HCT116 (cell line): Measurements from ENCODE around the gene AARS2. TPM values are rescaled to one million over a fixed set of nuclear protein-coding genes. Genes with fewer than 3 reads are reported as not detected.

ENCODE experiments used
- ATAC-seq: fragments of 200-7000 bp; cut with Tn5 transposase; 2 replicates; pipeline ENCODE4 v1.9.1; 2020; ENCODE audit warnings: mild to moderate bottlenecking, moderate library complexity
- BruUV-seq: library from RNA; stranded (reverse); fragments of 400-500 nt; replicated peaks from 2 replicates; lab custom pipeline; 2021; lab: Mats Ljungman, UMichigan
- CTCF ChIA-PET: fragments of 300-600 bp; sonication (Branson Sonifier 250); formaldehyde crosslinking; loops from one replicate; lab custom pipeline; 2021; ENCODE audit warnings: antibody characterized with exemption; lab: Charles Lee
- POLR2A ChIA-PET: fragments of 300-600, 350-600 bp; sonication (Branson Sonifier 250); formaldehyde crosslinking; loops from one replicate; lab custom pipeline; 2021; ENCODE audit warnings: antibody characterized with exemption; lab: Charles Lee
- RAD21 ChIA-PET, 2 experiments: fragments of 300-600 bp; sonication (Branson Sonifier 250); formaldehyde crosslinking; loops; one replicate each; lab custom pipeline; 2023; ENCODE audit warnings: low total read pairs in 2 of 2; ENCODE audit not compliant: uncharacterized antibody in 2 of 2, unreplicated experiment in 2 of 2, low non-redundant PET in 1 of 2; lab: Charles Lee
- DNase-seq: peaks from one replicate; pipeline ENCODE4 v3.0.0-alpha.2; 2010; ENCODE audit warnings: low read depth, low spot score
- H2AFZ ChIP-seq: fragments of 200-600 bp; shearing (Covaris generic), sonication (generic); 2 replicates; pipeline ENCODE4 v1.6.1; 2017; ENCODE audit warnings: low read depth, mixed run types, mixed read lengths, antibody characterized with exemption, low read length; ENCODE audit not compliant: poor library complexity, severe bottlenecking
- H3K27ac ChIP-seq: 2 replicates; pipeline ENCODE4 v1.5.1; 2012; ENCODE audit warnings: low read depth, low read length
- H3K27me3 ChIP-seq: fragments of 200-600 bp; sonication (generic); 2 replicates; pipeline ENCODE4 v1.6.1; 2016; ENCODE audit warnings: mixed run types, low read length, mixed read lengths; ENCODE audit not compliant: insufficient read depth
- H3K36me3 ChIP-seq, 2 experiments: fragments of 200-500 bp in 1 of 2; fragments of 200-600 bp in 1 of 2; sonication (Bioruptor generic) in 1 of 2; sonication (generic) in 1 of 2; 2 replicates each; pipeline versions ENCODE4 v1.5.1 to v1.6.1; 2014 to 2016; ENCODE audit warnings: low read length in 2 of 2, inconsistent platforms in 1 of 2, mixed read lengths in 1 of 2, mixed run types in 1 of 2; ENCODE audit not compliant: insufficient read depth in 2 of 2, control insufficient read depth in 1 of 2
- H3K4me1 ChIP-seq, 2 experiments: fragments of 200-600 bp in 1 of 2; sonication (generic) in 1 of 2; 2 replicates each; pipeline versions ENCODE4 v1.5.1 to v1.6.1; 2012 to 2017; ENCODE audit warnings: low read length in 2 of 2, inconsistent platforms in 1 of 2, mild to moderate bottlenecking in 1 of 2, mixed read lengths in 1 of 2, mixed run types in 1 of 2, moderate library complexity in 1 of 2; ENCODE audit not compliant: insufficient read depth in 2 of 2, control insufficient read depth in 1 of 2
- H3K4me2 ChIP-seq: fragments of 200-600 bp; sonication (generic); 2 replicates; pipeline ENCODE4 v1.6.1; 2017; ENCODE audit warnings: mixed run types, low read length, mixed read lengths
- H3K4me3 ChIP-seq, 2 experiments: fragments of 200-600 bp in 1 of 2; sonication (generic) in 1 of 2; replicated peaks in 1 of 2; 2 replicates each; pipeline ENCODE4 v1.5.1; 2011 to 2016; ENCODE audit warnings: low read length in 2 of 2, control low read depth in 1 of 2, low read depth in 1 of 2, mild to moderate bottlenecking in 1 of 2, mixed read lengths in 1 of 2, mixed run types in 1 of 2
- H3K79me2 ChIP-seq: fragments of 200-600 bp; sonication (generic); 2 replicates; pipeline ENCODE4 v1.6.1; 2017; ENCODE audit warnings: mild to moderate bottlenecking, mixed run types, low read length, moderate library complexity, mixed read lengths; ENCODE audit not compliant: insufficient read depth
- H3K9ac ChIP-seq: fragments of 200-600 bp; sonication (generic); 2 replicates; pipeline ENCODE4 v1.6.1; 2016; ENCODE audit warnings: low read length, mixed read lengths
- H3K9me2 ChIP-seq: fragments of 200-600 bp; sonication (generic), shearing (Covaris generic); 2 replicates; pipeline ENCODE4 v1.6.1; 2017; ENCODE audit warnings: mixed run types, mild to moderate bottlenecking, moderate library complexity; ENCODE audit not compliant: insufficient read depth
- H3K9me3 ChIP-seq, 2 experiments: fragments of 200-500 bp in 1 of 2; fragments of 200-600 bp in 1 of 2; sonication (Bioruptor generic) in 1 of 2; sonication (generic) in 1 of 2; 2 replicates each; pipeline ENCODE4 v1.6.1; 2014 to 2017; ENCODE audit warnings: low read length in 2 of 2, mixed read lengths in 2 of 2, inconsistent platforms in 1 of 2, low read depth in 1 of 2, mild to moderate bottlenecking in 1 of 2, mixed run types in 1 of 2, moderate library complexity in 1 of 2; ENCODE audit not compliant: control insufficient read depth in 1 of 2, insufficient read depth in 1 of 2
- H4K20me1 ChIP-seq: fragments of 200-600 bp; sonication (generic), shearing (Covaris generic); 2 replicates; pipeline ENCODE4 v1.6.1; 2017; ENCODE audit warnings: mixed run types, mild to moderate bottlenecking, moderate library complexity; ENCODE audit not compliant: insufficient read depth
- ATF3 ChIP-seq: IDR thresholded peaks from 2 replicates; pipeline ENCODE4 v1.6.1; 2012
- CTCF ChIP-seq, 3 experiments: fragments of 200-600 bp in 1 of 3; sonication (generic) in 1 of 3; IDR thresholded peaks in 2 of 3; conservative IDR thresholded peaks in 1 of 3; 2 replicates each; pipeline ENCODE4 v1.5.1; 2012 to 2017; ENCODE audit warnings: low read depth in 2 of 3, low read length in 2 of 3, antibody characterized with exemption in 1 of 3, borderline replicate concordance in 1 of 3, control low read depth in 1 of 3, mild to moderate bottlenecking in 1 of 3, mixed read lengths in 1 of 3, mixed run types in 1 of 3, moderate library complexity in 1 of 3; ENCODE audit not compliant: insufficient read depth in 1 of 3
- EGR1 ChIP-seq: IDR thresholded peaks from 2 replicates; pipeline ENCODE4 v1.6.1; 2012; ENCODE audit warnings: low read depth
- ELF1 ChIP-seq: IDR thresholded peaks from 2 replicates; pipeline ENCODE4 v1.6.1; 2012; ENCODE audit warnings: low read depth, borderline replicate concordance
- EZH2phosphoT487 ChIP-seq: fragments of 200-600 bp; IDR thresholded peaks from 2 replicates; pipeline ENCODE4 v1.6.1; 2018; ENCODE audit warnings: antibody characterized with exemption, borderline replicate concordance
- MAX ChIP-seq: IDR thresholded peaks from 2 replicates; pipeline ENCODE4 v1.6.1; 2012
- POLR2A ChIP-seq: IDR thresholded peaks from 2 replicates; pipeline ENCODE4 v1.7.0; 2011; ENCODE audit warnings: borderline replicate concordance; ENCODE audit not compliant: insufficient read depth, insufficient read length; ENCODE audit errors: extremely low read depth
- RAD21 ChIP-seq: IDR thresholded peaks from 2 replicates; pipeline ENCODE4 v1.6.1; 2012; ENCODE audit warnings: low read depth, mild to moderate bottlenecking
- SP1 ChIP-seq: IDR thresholded peaks from 2 replicates; pipeline ENCODE4 v1.6.1; 2012; ENCODE audit warnings: low read depth
- SRF ChIP-seq: IDR thresholded peaks from 2 replicates; pipeline ENCODE4 v1.6.1; 2012; ENCODE audit warnings: low read depth
- TCF7L2 ChIP-seq: IDR thresholded peaks from 2 replicates; pipeline ENCODE4 v1.7.0; 2011; ENCODE audit warnings: borderline replicate concordance, inconsistent platforms; ENCODE audit not compliant: insufficient read depth, insufficient read length; ENCODE audit errors: extremely low read depth
- ZFX ChIP-seq: fragments of 450-650 bp; IDR thresholded peaks from 2 replicates; pipeline ENCODE4 v1.6.1; 2017
- intact Hi-C: fragments of 100-400 bp; cut with micrococcal nuclease; formaldehyde crosslinking; loops from 2 replicates; pipeline ENCODE4 v1.10.0; 2022
- total RNA-seq: library from RNA; stranded (reverse); gene quantifications from one replicate; pipeline ENCODE4 v1.2.1, GENCODE V29; 2021; ENCODE audit not compliant: unreplicated experiment

The AARS2 gene
- total RNA-seq, 1 experiment from 2014 or later: 14.9 TPM

- Histone ChIP-seq H3K27ac (no peak overlapping the region), H3K9me2 (no peaks in the 10 kb centered on the region), H3K79me2 (no peaks in the 10 kb centered on the region), H2AFZ (no peak overlapping the region), H3K9me3 (no peaks in the 10 kb centered on the region), H3K36me3 (no peaks in the 10 kb centered on the region), H3K4me3 (no peak overlapping the region), H3K9ac (no peak overlapping the region), H3K27me3 (no peaks in the 10 kb centered on the region), H3K4me1 (peaks cover 0 to under 1% of the 10 kb centered on the region in 2 experiments; a peak in 1 of 4 replicates), H4K20me1 (no peaks in the 10 kb centered on the region), H3K4me2 (no peak overlapping the region)
- RAD21 ChIA-PET: no interaction called here
- POLR2A ChIA-PET: no interaction called here
- CTCF ChIA-PET: no interaction called here
- ATAC-seq: no peak
- DNase-seq: no peak
- intact Hi-C loops: no loop called here
- TF ChIP-seq ATF3 (no peak), TCF7L2 (no peak), RAD21 (no peak), EGR1 (no peak), CTCF (IDR thresholded peaks at IDR 0.05 in 2 of 3, conservative IDR thresholded peaks at IDR 0.05 in 1 of 3; ENCODE audit: borderline replicate concordance in 1 of 3, insufficient read depth in 1 of 3, low read depth in 2 of 3, low read length in 2 of 3) (no peak), EZH2phosphoT487 (no peak), MAX (no peak)
- no TSS peak for BruUV-seq
These were observed 39.5 kb downstream of the AARS2 start for GRCh38 chr6:44273617-44274016.

GRCh38 chr6:44272999-44273566 is 40.1 kb downstream of the AARS2 start:
- POLR2A ChIA-PET: no interaction called here
- no peak for TF ChIP-seq SP1
- TF ChIP-seq CTCF (IDR thresholded peaks at IDR 0.05 in 2 of 3, conservative IDR thresholded peaks at IDR 0.05 in 1 of 3; ENCODE audit: borderline replicate concordance in 1 of 3, insufficient read depth in 1 of 3, low read depth in 2 of 3, low read length in 2 of 3): no peak
- TF ChIP-seq POLR2A: no peak
- no peak for TF ChIP-seq SRF
- TF ChIP-seq ZFX: no peak
- no peak for TF ChIP-seq ELF1

More at GRCh38 chr6:44272999-44273566, 40.1 kb downstream of the AARS2 start:
- Histone ChIP-seq H2AFZ (no peak overlapping the region), H3K9me2 (no peaks in the 10 kb centered on the region), H3K4me2 (no peak overlapping the region), H3K4me1 (no peaks in the 10 kb centered on the region), H3K27me3 (no peaks in the 10 kb centered on the region), H3K36me3 (no peaks in the 10 kb centered on the region), H3K79me2 (no peaks in the 10 kb centered on the region), H3K9ac (no peak overlapping the region), H3K4me3 (no peak overlapping the region), H4K20me1 (no peaks in the 10 kb centered on the region), H3K9me3 (no peaks in the 10 kb centered on the region), H3K27ac (no peak overlapping the region)
- DNase-seq: no peak
- RAD21 ChIA-PET: no interaction called here
- no TSS peak for BruUV-seq
- ATAC-seq: no peak; the same call in 1 of the 2 replicates
- intact Hi-C loops: no loop called here
- CTCF ChIA-PET: no interaction called here
